B cell (primary cell): ENCODE measurements around the gene SKAP2. TPM values are rescaled to one million over a fixed set of nuclear protein-coding genes. Genes with fewer than 3 reads are reported as not detected.
A peak's percentile ranks its signal among the peaks of the same experiment; 100 is the strongest.

Experiments
- ATAC-seq: fragments of 200-7000 bp; cut with Tn5 transposase; one replicate; pipeline ENCODE4 v1.10.0; 2021; ENCODE audit warnings: low read depth, mild to moderate bottlenecking, moderate number of reproducible peaks, moderate library complexity
- CTCF ChIA-PET: fragments of 350-600 bp; sonication (Branson Sonifier 250); formaldehyde crosslinking; loops from one replicate; lab custom pipeline; 2021; ENCODE audit warnings: antibody characterized with exemption, inconsistent platforms; lab: Charles Lee
- POLR2A ChIA-PET: fragments of 350-600 bp; sonication (Branson Sonifier 250); formaldehyde crosslinking; loops from one replicate; lab custom pipeline; 2021; ENCODE audit warnings: antibody characterized with exemption; lab: Charles Lee
- DNase-seq: peaks from one replicate; pipeline ENCODE4 v3.0.0; 2013
- H2AFZ ChIP-seq: 2 replicates; pipeline ENCODE4 v1.6.1; 2012; ENCODE audit warnings: mild to moderate bottlenecking, low read depth, low read length; ENCODE audit not compliant: insufficient read depth, poor library complexity, severe bottlenecking
- H3K27ac ChIP-seq, 2 donors: 1 replicate in 1 of 2; 2 replicates in 1 of 2; pipeline ENCODE4 v1.5.1; 2012 to 2013; ENCODE audit warnings: low read length in 2 of 2, mild to moderate bottlenecking in 2 of 2, moderate library complexity in 1 of 2
- H3K27me3 ChIP-seq, 4 experiments: fragments of 200-600 bp in 1 of 4; sonication (generic) in 1 of 4; replicated peaks in 1 of 4; 1 replicate in 2 of 4; 2 replicates in 2 of 4; pipeline versions ENCODE4 v1.6.1 to v1.7.0; 2013 to 2016; ENCODE audit warnings: low read length in 3 of 4, mild to moderate bottlenecking in 2 of 4, mixed read lengths in 1 of 4, moderate library complexity in 1 of 4; ENCODE audit not compliant: insufficient read depth in 4 of 4, control insufficient read depth in 3 of 4; ENCODE audit errors: control extremely low read depth in 1 of 4
- H3K36me3 ChIP-seq, 2 experiments: replicated peaks in 1 of 2; 1 replicate in 1 of 2; 2 replicates in 1 of 2; pipeline versions ENCODE4 v1.6.1 to v1.7.1; 2013; ENCODE audit warnings: low read length in 1 of 2; ENCODE audit not compliant: insufficient read depth in 2 of 2, control insufficient read depth in 1 of 2; ENCODE audit errors: control extremely low read depth in 1 of 2, extremely low read depth in 1 of 2
- H3K4me1 ChIP-seq, 2 donors: fragments of 200-600 bp in 1 of 2; sonication (generic) in 1 of 2; 1 replicate in 1 of 2; 2 replicates in 1 of 2; pipeline versions ENCODE4 v1.5.1 to v1.6.1; 2013 to 2017; ENCODE audit warnings: low read length in 2 of 2; ENCODE audit not compliant: control insufficient read depth in 2 of 2, insufficient read depth in 2 of 2
- H3K4me2 ChIP-seq: replicated peaks from 2 replicates; pipeline ENCODE3; 2012; ENCODE audit warnings: mild to moderate bottlenecking, low read depth, low read length; ENCODE audit not compliant: poor library complexity, severe bottlenecking
- H3K4me3 ChIP-seq, 5 experiments: fragments of 200-600 bp in 1 of 5; sonication (generic) in 1 of 5; 1 replicate in 3 of 5; 2 replicates in 2 of 5; pipeline versions ENCODE4 v1.5.1 to v1.7.0; 2011 to 2016; ENCODE audit warnings: low read length in 4 of 5, mild to moderate bottlenecking in 4 of 5, low read depth in 2 of 5, control low read depth in 1 of 5, moderate library complexity in 1 of 5; ENCODE audit not compliant: insufficient read depth in 1 of 5; ENCODE audit errors: control extremely low read depth in 1 of 5, extremely low read depth in 1 of 5
- H3K79me2 ChIP-seq: fragments of 200-600 bp; sonication (generic); one replicate; pipeline ENCODE4 v1.6.0; 2016; ENCODE audit warnings: low read length; ENCODE audit not compliant: control insufficient read depth, insufficient read depth
- H3K9ac ChIP-seq: fragments of 200-600 bp; sonication (generic); 2 replicates; pipeline ENCODE4 v1.6.1; 2017; ENCODE audit warnings: mild to moderate bottlenecking, low read length, moderate library complexity
- H3K9me3 ChIP-seq, 3 donors: one replicate each; pipeline versions ENCODE4 v1.6.1 to v1.7.1; 2013; ENCODE audit warnings: low read length in 2 of 3; ENCODE audit not compliant: control insufficient read depth in 2 of 3, insufficient read depth in 1 of 3; ENCODE audit errors: control extremely low read depth in 1 of 3
- H4K20me1 ChIP-seq: 2 replicates; pipeline ENCODE4 v1.6.0; 2012; ENCODE audit warnings: mild to moderate bottlenecking, low read length; ENCODE audit not compliant: insufficient read depth, control insufficient read depth, poor library complexity, severe bottlenecking
- H3K27ac Mint-ChIP-seq: one replicate; pipeline ENCODE4 v1.8.0; 2021; ENCODE audit warnings: mixed read lengths
- H3K27me3 Mint-ChIP-seq: one replicate; pipeline ENCODE4 v1.8.0; 2021; ENCODE audit warnings: mixed read lengths
- H3K4me1 Mint-ChIP-seq: one replicate; pipeline ENCODE4 v1.8.0; 2021; ENCODE audit warnings: mixed read lengths
- H3K4me3 Mint-ChIP-seq: one replicate; pipeline ENCODE4 v1.8.0; 2021; ENCODE audit warnings: mixed read lengths
- H3K9me3 Mint-ChIP-seq: one replicate; pipeline ENCODE4 v1.8.0; 2022; ENCODE audit warnings: mixed read lengths; ENCODE audit not compliant: insufficient read depth
- EZH2 ChIP-seq: IDR thresholded peaks from 2 replicates; pipeline ENCODE4 v1.6.1; 2012; ENCODE audit warnings: borderline replicate concordance, low read depth, mild to moderate bottlenecking, moderate library complexity, low read length; ENCODE audit not compliant: insufficient read depth, poor library complexity, severe bottlenecking
- WGBS: methylation state at CpG from one replicate; pipeline ENCODE4 v1.1.5; 2013; ENCODE audit warnings: missing lambda C conversion rate; ENCODE audit not compliant: insufficient coverage; 5-methylcytosine and 5-hydroxymethylcytosine counted together
- intact Hi-C: fragments of 100-400 bp; cut with micrococcal nuclease; formaldehyde crosslinking; loops from one replicate; pipeline ENCODE4 v1.10.0; 2022
- polyA plus RNA-seq: library from polyadenylated mRNA; depleted of rRNA; stranded (reverse); fragments of >200 nt; gene quantifications from 2 replicates; pipeline ENCODE4 v1.2.3, GENCODE V29; 2012
- total RNA-seq, 2 donors: library from RNA; stranded (reverse); fragments of 120-200 nt in 1 of 2; gene quantifications; 1 replicate in 1 of 2; 2 replicates in 1 of 2; pipeline versions ENCODE4 v1.2.3 to v1.2.4, GENCODE V29; 2013 to 2022
- TF ChIP-seq, protein P1 (sequence below): fragments of 200-600 bp; IDR thresholded peaks from one replicate; pipeline ENCODE4 v1.8.0; 2022; ENCODE audit warnings: antibody characterized with exemption, mild to moderate bottlenecking

The SKAP2 gene
- total and polyA plus RNA-seq, 2 donors (not counting 1 experiment from before 2014, with no cell fraction given) = 12.8 to 58.4 TPM

DNA sequence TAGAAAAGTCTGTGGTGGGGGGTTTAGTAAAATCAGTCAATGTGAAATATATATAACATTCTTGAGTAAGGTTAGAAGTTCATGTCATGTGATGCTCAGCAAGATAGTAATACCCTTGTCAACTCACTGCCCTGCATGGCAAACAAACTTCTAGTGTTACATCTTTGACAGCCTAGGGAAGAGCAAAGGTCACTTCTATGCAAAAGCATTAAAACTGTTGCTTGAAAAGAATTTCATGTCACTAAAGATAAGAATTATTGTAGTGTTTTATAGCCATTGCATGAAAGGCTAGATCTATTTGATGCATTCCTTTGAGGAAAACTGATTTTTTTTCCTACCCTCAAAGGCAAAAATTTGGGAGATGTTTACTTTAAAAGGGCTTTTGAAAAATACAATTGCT lies 176.0 kb downstream of the SKAP2 start:
- no peak overlapping the region for H3K27ac ChIP-seq
- H3K4me2 ChIP-seq = peak overlapping the region; percentile 15
- H3K4me1 ChIP-seq = peaks cover 7 to 14% of the 10 kb centered on the region in 2 donors
- peaks cover 36% of the 10 kb centered on the region for H3K4me1 Mint-ChIP-seq
- H3K36me3 ChIP-seq = peaks cover 0 to 2% of the 10 kb centered on the region in 2 experiments
- H3K27ac Mint-ChIP-seq = no peak overlapping the region
- CTCF ChIA-PET = interaction anchor here (1.0 kb wide), 1 partner anchor 473 kb away, joined by 3 read pairs; no protein-coding TSS in a partner anchor
- H3K79me2 ChIP-seq = no peaks in the 10 kb centered on the region
- no peaks in the 10 kb centered on the region for H3K9me3 Mint-ChIP-seq
- H3K27me3 Mint-ChIP-seq = no peaks in the 10 kb centered on the region
- no peak overlapping the region for H3K9ac ChIP-seq
- H3K27me3 ChIP-seq = no peaks in the 10 kb centered on the region
- H3K4me3 ChIP-seq = no peak overlapping the region
- H3K9me3 ChIP-seq = no peaks in the 10 kb centered on the region
- ATAC-seq (no peak), DNase-seq (no peak)
- H3K4me3 Mint-ChIP-seq = no peak overlapping the region
- POLR2A ChIA-PET = no interaction called here
- TF ChIP-seq, protein P1, sequence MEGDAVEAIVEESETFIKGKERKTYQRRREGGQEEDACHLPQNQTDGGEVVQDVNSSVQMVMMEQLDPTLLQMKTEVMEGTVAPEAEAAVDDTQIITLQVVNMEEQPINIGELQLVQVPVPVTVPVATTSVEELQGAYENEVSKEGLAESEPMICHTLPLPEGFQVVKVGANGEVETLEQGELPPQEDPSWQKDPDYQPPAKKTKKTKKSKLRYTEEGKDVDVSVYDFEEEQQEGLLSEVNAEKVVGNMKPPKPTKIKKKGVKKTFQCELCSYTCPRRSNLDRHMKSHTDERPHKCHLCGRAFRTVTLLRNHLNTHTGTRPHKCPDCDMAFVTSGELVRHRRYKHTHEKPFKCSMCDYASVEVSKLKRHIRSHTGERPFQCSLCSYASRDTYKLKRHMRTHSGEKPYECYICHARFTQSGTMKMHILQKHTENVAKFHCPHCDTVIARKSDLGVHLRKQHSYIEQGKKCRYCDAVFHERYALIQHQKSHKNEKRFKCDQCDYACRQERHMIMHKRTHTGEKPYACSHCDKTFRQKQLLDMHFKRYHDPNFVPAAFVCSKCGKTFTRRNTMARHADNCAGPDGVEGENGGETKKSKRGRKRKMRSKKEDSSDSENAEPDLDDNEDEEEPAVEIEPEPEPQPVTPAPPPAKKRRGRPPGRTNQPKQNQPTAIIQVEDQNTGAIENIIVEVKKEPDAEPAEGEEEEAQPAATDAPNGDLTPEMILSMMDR = no peak
- TF ChIP-seq EZH2 = no peak
- intact Hi-C loops = no loop called here
- no peak overlapping the region for H2AFZ ChIP-seq
- no peaks in the 10 kb centered on the region for H4K20me1 ChIP-seq

DNA sequence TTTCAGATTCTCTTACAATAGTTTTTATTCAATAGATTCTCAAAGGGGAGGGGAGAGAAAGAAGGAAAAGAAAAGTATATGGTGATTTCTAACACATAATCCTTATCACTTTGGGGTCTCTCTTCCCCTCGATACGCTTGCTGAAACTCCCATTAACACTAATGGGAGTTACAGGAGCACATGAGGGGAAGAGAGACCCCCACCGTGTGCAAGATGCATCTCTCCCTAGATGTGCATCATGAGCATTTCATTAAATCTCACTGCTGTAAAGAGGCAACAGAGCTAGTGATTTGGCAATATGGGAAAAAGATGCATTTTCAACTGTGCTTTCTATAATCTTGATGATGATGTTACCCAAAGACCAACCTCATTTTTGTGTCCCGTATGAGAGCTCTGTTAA lies 177.4 kb downstream of the SKAP2 start:
- H3K4me3 ChIP-seq = no peak overlapping the region
- H3K9me3 ChIP-seq = no peaks in the 10 kb centered on the region
- Mint-ChIP-seq H3K4me1 (peaks cover 33% of the 10 kb centered on the region), H3K27me3 (no peaks in the 10 kb centered on the region), H3K27ac (no peak overlapping the region), H3K9me3 (no peaks in the 10 kb centered on the region), H3K4me3 (no peak overlapping the region)
- no peak overlapping the region for H3K4me2 ChIP-seq
- H3K27me3 ChIP-seq = no peaks in the 10 kb centered on the region
- peaks cover 0 to 2% of the 10 kb centered on the region in 2 experiments for H3K36me3 ChIP-seq
- ChIA-PET CTCF (interaction anchor here (0.6 to 1.7 kb wide), 14 partner anchors 11 to 465 kb away, joined by 3 to 12 read pairs (median 4); partner anchors contain the start of gene HOXA3), POLR2A (no interaction called here)
- H3K4me1 ChIP-seq = peaks cover 7 to 14% of the 10 kb centered on the region in 2 donors
- ATAC-seq (no peak), DNase-seq (no peak)
- TF ChIP-seq, protein P1 = no peak
- no peak for TF ChIP-seq EZH2
- no CpG with 5 or more reads among the region's 4 CpGs for WGBS
- intact Hi-C loops = no loop called here
- H4K20me1 ChIP-seq = no peaks in the 10 kb centered on the region
- H3K27ac ChIP-seq = no peak overlapping the region
- no peak overlapping the region for H2AFZ ChIP-seq
- no peak overlapping the region for H3K9ac ChIP-seq
- H3K79me2 ChIP-seq = no peaks in the 10 kb centered on the region
